ENCODE results near the gene RGS14.
A peak's percentile ranks its signal among the peaks of the same experiment; 100 is the strongest.
"Not testable (repeated sequence)": the region's sequence is repeated elsewhere in the genome, so short reads cannot be mapped to it uniquely, and the experiment has no call there.

RGS14 gene

GRCh38 chr5:177364159-177364962 is 6.6 kb downstream of the RGS14 start:
- DNase-seq (ENCODE audit: low read depth): no peak

DNA sequence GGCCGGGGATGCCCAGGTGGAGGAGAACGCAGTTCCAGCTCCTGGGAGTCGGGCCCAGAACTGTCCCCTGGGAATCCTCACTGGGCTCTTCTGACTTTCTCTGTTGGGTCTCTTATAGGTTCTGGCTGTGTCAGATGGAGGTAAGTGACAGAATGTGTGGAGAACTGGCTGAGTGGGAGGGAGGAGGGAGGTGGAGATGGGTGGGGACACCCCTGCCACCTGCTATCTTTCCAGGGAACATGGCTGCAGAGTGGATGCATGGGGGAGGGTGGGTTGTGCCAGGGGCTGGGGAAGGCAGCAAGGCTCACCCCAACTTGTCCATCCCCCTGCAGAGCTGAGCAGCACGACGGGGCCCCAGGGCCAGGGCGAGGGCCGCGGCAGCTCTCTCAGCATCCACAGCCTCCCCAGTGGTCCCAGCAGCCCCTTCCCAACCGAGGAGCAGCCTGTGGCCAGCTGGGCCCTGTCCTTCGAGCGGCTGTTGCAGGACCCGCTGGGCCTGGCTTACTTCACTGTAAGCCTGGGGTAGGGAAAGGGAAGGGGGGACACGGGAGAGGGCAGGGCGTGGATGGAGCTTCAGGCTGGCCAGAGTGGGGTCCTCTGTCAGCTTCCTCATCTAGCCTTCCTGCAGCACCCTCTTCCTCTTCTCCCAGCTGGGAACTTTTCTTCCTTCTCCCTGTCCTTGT is 8.3 kb downstream of the RGS14 start:
- DNase-seq (ENCODE audit: low read depth): no peak

DNA sequence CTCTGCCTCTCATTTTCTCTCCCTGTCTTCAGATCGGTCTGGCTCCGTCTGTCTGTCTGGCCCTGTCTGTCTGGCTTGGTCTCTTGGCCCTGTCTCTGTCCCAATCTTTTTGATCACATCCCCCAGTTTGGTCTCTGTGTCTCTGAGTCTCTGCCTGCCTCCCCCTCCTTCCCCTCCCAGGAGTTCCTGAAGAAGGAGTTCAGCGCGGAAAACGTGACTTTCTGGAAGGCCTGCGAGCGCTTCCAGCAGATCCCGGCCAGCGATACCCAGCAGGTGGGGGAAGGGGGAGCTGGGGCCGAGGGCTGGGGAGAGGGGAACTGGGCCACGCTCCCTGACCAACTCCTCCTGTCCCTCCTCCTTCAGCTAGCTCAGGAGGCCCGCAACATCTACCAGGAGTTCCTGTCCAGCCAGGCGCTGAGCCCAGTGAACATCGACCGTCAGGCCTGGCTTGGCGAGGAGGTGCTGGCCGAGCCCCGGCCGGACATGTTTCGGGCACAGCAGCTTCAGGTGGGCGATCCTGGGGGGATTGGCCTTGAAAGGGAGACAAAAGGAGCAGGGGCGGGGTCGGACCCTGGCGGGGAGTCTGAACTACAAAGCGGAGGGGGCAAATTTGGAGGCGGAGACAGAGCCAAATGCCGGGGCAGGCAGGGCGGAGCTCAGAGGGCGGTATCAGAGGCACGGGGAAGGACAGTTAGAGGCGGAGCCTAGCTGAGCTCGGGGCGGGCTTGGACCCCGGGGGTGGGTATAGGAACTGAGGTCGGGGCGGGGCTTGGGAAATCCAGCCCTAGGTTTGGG is 9.0 kb downstream of the RGS14 start:
- DNase-seq (ENCODE audit: low read depth): no peak

- no peak for DNase-seq (ENCODE audit: low read depth)
Observed at GRCh38 chr5:177367323-177367848, 9.7 kb downstream of the RGS14 start.

DNA sequence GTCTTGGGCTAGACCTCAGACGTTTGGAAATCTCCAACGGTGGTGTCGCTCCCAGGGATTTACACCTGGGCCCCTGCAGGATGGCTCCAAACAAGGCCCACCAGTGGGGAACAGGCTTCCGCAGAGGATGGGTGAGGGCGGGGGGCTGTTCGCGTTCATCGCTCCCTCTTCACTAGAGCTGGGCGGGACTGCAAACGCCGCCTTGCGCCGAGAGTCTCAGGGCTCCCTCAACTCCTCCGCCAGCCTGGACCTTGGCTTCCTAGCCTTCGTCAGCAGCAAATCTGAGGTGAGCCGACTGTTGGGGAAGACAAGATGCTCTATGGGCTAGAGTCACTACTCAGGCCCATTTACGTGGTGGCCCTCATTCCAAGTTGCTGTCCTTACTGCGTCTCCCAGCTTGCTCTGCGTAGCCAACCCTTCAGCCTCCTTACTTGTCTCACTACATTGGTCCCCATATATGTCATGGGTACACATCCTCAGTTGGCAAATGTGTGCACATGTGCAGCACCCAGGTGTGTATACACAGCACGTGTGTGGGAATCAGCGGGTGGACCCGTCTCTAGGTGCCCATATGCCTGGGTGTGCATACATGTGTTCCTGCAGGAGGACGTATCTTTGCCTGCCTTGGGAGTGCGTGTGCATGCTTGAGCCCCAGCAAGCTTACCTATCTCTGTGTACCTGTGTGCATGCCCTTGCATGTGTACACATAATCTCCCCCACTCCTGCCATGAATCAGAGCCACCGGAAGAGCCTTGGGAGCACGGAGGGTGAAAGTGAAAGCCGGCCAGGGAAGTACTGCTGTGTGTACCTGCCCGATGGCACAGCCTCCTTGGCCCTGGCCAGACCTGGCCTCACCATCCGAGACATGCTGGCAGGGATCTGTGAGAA is 10.5 kb downstream of the RGS14 start:
- DNase-seq (ENCODE audit: low read depth): no peak

GRCh38 chr5:177368869-177369644 is 11.3 kb downstream of the RGS14 start:
- no peak for DNase-seq (ENCODE audit: low read depth)

- DNase-seq (ENCODE audit: low read depth): no peak
Observed at GRCh38 chr5:177369645-177370440, 12.1 kb downstream of the RGS14 start.

DNA sequence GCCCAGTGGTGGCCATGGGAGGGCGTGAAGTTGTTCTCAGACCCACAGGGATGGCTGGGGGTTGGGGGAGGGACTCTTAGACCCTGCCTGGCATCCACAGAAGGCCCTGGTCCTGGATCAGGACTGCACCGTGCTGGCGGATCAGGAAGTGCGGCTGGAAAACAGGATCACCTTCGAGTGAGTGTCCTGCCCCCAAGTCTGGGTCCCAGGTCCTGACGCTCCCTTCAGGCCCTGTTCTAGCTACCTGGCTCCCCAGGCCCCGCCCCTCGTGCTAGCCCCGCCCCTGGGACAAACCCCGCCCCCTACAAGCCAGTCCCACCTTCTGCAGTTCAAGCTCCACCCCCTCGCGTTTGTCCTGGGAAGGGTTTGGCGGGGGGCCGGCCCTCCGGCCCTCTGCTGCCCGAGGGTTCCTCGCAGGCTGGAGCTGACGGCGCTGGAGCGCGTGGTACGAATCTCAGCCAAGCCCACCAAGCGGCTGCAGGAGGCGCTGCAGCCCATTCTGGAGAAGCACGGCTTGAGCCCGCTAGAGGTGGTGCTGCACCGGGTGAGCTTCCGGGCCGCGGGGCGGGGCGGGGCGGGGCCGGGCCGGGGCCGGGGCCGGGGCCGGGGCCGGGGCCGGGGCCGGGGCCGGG is 12.9 kb downstream of the RGS14 start:
- DNase-seq (ENCODE audit: low read depth): peak; percentile 48

DNA sequence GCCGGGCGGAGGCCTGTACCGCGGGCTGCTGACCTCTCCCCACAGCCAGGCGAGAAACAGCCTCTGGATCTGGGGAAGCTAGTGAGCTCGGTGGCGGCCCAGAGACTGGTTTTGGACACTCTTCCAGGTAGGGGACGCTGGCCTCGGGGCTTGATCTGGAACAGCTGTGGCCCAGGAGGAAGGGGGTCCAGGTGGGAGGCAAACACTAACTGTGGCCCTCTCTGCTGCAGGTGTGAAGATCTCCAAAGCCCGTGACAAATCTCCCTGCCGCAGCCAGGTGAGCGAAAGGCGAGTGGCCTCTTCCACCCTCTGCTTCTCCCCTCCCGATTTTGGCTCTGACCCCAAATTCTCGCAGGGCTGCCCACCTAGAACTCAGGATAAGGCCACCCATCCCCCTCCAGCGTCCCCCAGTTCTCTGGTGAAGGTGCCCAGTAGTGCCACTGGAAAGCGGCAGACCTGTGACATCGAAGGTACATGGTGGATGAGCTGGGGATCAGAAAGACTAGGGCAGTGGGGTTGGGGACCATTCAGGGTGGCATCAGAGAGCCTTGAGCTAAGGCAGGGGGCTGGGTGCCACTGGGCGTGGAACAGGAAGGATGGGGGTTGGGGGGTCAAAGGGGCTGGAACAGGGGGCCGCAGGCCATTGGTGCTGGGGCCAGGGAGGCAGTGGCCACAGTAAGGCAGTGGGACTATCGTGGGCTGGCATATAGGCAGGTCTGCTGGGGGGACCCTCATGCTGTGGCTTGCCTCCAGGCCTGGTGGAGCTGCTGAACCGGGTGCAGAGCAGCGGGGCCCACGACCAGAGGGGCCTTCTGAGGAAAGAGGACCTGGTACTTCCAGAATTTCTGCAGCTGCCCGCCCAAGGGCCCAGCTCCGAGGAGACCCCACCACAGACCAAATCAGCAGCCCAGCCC is 13.7 kb downstream of the RGS14 start:
- DNase-seq (ENCODE audit: low read depth): no peak

- no peak for DNase-seq (ENCODE audit: low read depth)
Observed at GRCh38 chr5:177372034-177372896, 14.5 kb downstream of the RGS14 start.

GRCh38 chr5:177372910-177373309 is 15.2 kb downstream of the RGS14 start:
- DNase-seq (ENCODE audit: low read depth): no peak

- no peak for DNase-seq (ENCODE audit: low read depth)
Observed at GRCh38 chr5:177373806-177374205, 16.1 kb downstream of the RGS14 start.

GRCh38 chr5:177374211-177374610 is 16.5 kb downstream of the RGS14 start:
- no peak for DNase-seq (ENCODE audit: low read depth)

- not testable (repeated sequence) for DNase-seq (ENCODE audit: low read depth)
Observed at GRCh38 chr5:177375516-177375915, 17.8 kb downstream of the RGS14 start.

- DNase-seq (ENCODE audit: low read depth): no peak
Observed at GRCh38 chr5:177376107-177376506, 18.4 kb downstream of the RGS14 start.

GRCh38 chr5:177377851-177378776 is 20.4 kb downstream of the RGS14 start:
- DNase-seq (ENCODE audit: low read depth): no peak
